GM19239 (cell line): Measurements from ENCODE around the gene ZNF280A.
"Not testable (repeated sequence)": the region's sequence is repeated elsewhere in the genome, so short reads cannot be mapped to it uniquely, and the experiment has no call there.

ENCODE experiments used
- DNase-seq: peaks from one replicate; pipeline ENCODE4 v3.0.0; 2011; ENCODE audit warnings: low spot score; ENCODE audit not compliant: insufficient read length
- FAIRE-seq: peaks from 2 replicates; lab custom pipeline; 2011; peaks lifted over from hg19 to GRCh38; lab: Jason Lieb, UNC

Gene ZNF280A

GRCh38 chr22:22516992-22517391, 3.1 kb downstream of the ZNF280A start:
- DNase-seq = no peak
- FAIRE-seq = no peak

- no peak for FAIRE-seq
- DNase-seq = no peak
These were observed 4.2 kb downstream of the ZNF280A start for GRCh38 chr22:22515890-22516289.

- not testable (repeated sequence) for DNase-seq, FAIRE-seq
These were observed 5.6 kb downstream of the ZNF280A start for GRCh38 chr22:22514431-22514830.

GRCh38 chr22:22513619-22514018, 6.5 kb downstream of the ZNF280A start:
- no peak for DNase-seq
- no peak for FAIRE-seq

GRCh38 chr22:22512951-22513350, 7.1 kb downstream of the ZNF280A start:
- DNase-seq = no peak
- FAIRE-seq = no peak

GRCh38 chr22:22510833-22511232, 9.2 kb downstream of the ZNF280A start:
- FAIRE-seq, DNase-seq: not testable (repeated sequence)

- FAIRE-seq, DNase-seq: not testable (repeated sequence)
These were observed 10.2 kb downstream of the ZNF280A start for GRCh38 chr22:22509912-22510311.

GRCh38 chr22:22508274-22509176, 11.5 kb downstream of the ZNF280A start, which contains the start of gene ZNF280B:
TSS of gene ZNF280B (minus strand) at chr22:22508742. CDS start at chr22:22489398, 19,344 bp downstream.
- peak; percentile 84 for DNase-seq
- FAIRE-seq = peak; percentile 92

GRCh38 chr22:22507743-22508273, 12.3 kb downstream of the ZNF280A start:
- no peak for DNase-seq

GRCh38 chr22:22506736-22507135, 13.3 kb downstream of the ZNF280A start:
- DNase-seq (no peak), FAIRE-seq (no peak)

More at GRCh38 chr22:22507743-22508273, 12.3 kb downstream of the ZNF280A start:
- peak; percentile 28 for FAIRE-seq

GRCh38 chr22:22498267-22498666, 21.8 kb downstream of the ZNF280A start:
- FAIRE-seq = no peak
- DNase-seq = no peak

GRCh38 chr22:22491589-22491988, 28.5 kb downstream of the ZNF280A start:
- not testable (repeated sequence) for FAIRE-seq, DNase-seq

- DNase-seq (no peak), FAIRE-seq (no peak)
These were observed 31.3 kb downstream of the ZNF280A start for GRCh38 chr22:22488736-22489135.

- FAIRE-seq (no peak), DNase-seq (no peak)
These were observed 32.0 kb downstream of the ZNF280A start for GRCh38 chr22:22487869-22488597.

GRCh38 chr22:22487059-22487458, 33.0 kb downstream of the ZNF280A start:
- FAIRE-seq (no peak), DNase-seq (no peak)

GRCh38 chr22:22486132-22486899, 33.8 kb downstream of the ZNF280A start:
- DNase-seq = no peak
- FAIRE-seq = no peak

GRCh38 chr22:22485524-22485923, 34.5 kb downstream of the ZNF280A start:
- FAIRE-seq (no peak), DNase-seq (no peak)

- DNase-seq = no peak
- no peak for FAIRE-seq
These were observed 36.0 kb downstream of the ZNF280A start for GRCh38 chr22:22484023-22484422.

GRCh38 chr22:22480940-22481339, 39.1 kb downstream of the ZNF280A start:
- FAIRE-seq (no peak), DNase-seq (no peak)

GRCh38 chr22:22479999-22480532, 40.0 kb downstream of the ZNF280A start:
- DNase-seq (no peak), FAIRE-seq (no peak)
